ENCODE measurements around the gene TP53I11. TPM values are rescaled to one million over a fixed set of nuclear protein-coding genes. Genes with fewer than 3 reads are reported as not detected.

TP53I11 gene
- total RNA-seq, 1 donor from 2014 or later = 96.8 TPM

DNA sequence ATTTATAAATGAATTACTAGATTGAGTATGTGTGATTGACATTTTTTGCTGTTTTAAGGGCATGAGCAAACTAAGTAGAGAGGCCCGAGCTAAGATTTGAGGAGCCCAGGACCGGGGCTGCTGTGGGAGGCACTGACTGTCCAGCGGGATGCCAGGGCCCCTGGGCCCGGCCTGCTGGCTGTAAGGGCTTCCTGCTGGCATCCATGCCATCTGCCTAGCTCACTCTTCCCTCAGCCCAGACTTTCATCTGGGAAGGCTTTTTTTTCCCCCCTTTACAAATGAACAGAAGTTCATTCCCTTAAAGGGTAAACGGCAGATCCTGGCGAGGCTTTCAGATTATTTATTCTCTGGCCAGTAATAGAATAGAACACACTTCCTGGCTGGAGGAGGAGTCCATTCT lies 16.0 kb upstream of the TP53I11 start:
- no peaks in the 10 kb centered on the region for H3K79me2 ChIP-seq (ENCODE audit: insufficient read depth, low read length)
- H3K9me3 ChIP-seq (ENCODE audit: insufficient read depth, low read depth, low read length) = no peaks in the 10 kb centered on the region
- no peaks in the 10 kb centered on the region for H3K4me1 Mint-ChIP-seq (ENCODE audit: low read depth, unreplicated experiment)
- no peaks in the 10 kb centered on the region for H3K4me1 ChIP-seq (ENCODE audit: insufficient read depth, low read length)
- no peaks in the 10 kb centered on the region for H3K36me3 Mint-ChIP-seq (ENCODE audit: low read depth, unreplicated experiment)
- TF ChIP-seq CTCF (IDR thresholded peaks at IDR 0.05; ENCODE audit: insufficient read depth, low read depth, low read length) (no peak), EZH2 (IDR thresholded peaks at IDR 0.05; ENCODE audit: insufficient read depth, low read length) (no peak)
- no peak for DNase-seq (ENCODE audit: low read depth)
- H3K4me3 Mint-ChIP-seq (ENCODE audit: unreplicated experiment) = no peak overlapping the region
- peaks cover 34% of the 10 kb centered on the region for H3K27me3 Mint-ChIP-seq (ENCODE audit: low read depth, unreplicated experiment)
- H3K9me3 Mint-ChIP-seq (ENCODE audit: unreplicated experiment) = no peaks in the 10 kb centered on the region
- no peak overlapping the region for H3K27ac Mint-ChIP-seq (ENCODE audit: unreplicated experiment)
- no peaks in the 10 kb centered on the region for H4K20me1 ChIP-seq (ENCODE audit: insufficient read depth, low read length)
- H3K9ac ChIP-seq (ENCODE audit: low read length) = no peak overlapping the region
- no peak overlapping the region for H3K27ac ChIP-seq (ENCODE audit: low read depth, low read length)
- peaks cover 21% of the 10 kb centered on the region for H3K27me3 ChIP-seq (ENCODE audit: insufficient read depth, low read length)
- H2AFZ ChIP-seq (ENCODE audit: low read depth, low read length) = no peak overlapping the region
- H3K36me3 ChIP-seq (ENCODE audit: insufficient read depth, low read length) = no peaks in the 10 kb centered on the region
- H3K4me2 ChIP-seq (ENCODE audit: low read length) = no peak overlapping the region
- H3K4me3 ChIP-seq (ENCODE audit: insufficient read depth, low read depth, low read length) = no peak overlapping the region
- FAIRE-seq = no peak

DNA sequence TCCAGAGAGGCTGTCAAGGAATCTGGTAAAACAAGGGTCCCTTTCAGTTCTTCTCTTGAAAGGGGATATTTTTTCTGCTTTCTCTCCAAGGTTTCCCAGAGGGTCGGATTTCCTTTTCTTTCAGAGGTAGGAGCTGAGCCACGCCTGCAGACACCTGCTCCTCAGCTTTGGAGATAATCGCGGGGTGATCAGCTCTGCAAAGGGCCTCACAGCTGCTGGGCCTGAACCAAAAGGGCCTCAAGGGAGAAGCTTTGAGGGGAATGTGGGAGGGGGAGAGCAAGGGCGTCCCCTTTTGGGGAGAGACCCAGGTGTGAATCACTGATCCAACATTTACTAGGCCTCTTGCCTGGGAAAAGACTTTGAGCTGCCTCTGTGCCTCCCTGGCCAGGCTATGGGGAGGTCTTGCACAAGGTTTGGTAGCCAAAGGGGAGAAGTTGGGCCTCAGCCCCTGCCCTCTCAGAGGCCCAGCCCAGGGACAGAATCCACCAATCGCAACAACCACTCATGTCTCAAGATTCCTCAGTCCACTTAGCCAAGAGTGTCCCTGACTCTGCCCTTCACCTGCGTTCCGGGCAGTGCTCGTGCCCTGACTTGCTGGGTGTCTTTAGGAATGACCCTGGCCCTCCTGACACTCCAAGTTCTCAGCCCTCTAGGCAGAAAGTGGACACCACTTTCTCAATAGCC lies 14.0 kb upstream of the TP53I11 start:
- peaks cover 23% of the 10 kb centered on the region for H3K27me3 Mint-ChIP-seq (ENCODE audit: low read depth, unreplicated experiment)
- FAIRE-seq (no peak), DNase-seq (ENCODE audit: low read depth) (no peak)
- Histone ChIP-seq H4K20me1 (ENCODE audit: insufficient read depth, low read length) (no peaks in the 10 kb centered on the region), H3K9me3 (ENCODE audit: insufficient read depth, low read depth, low read length) (no peaks in the 10 kb centered on the region), H3K4me3 (ENCODE audit: insufficient read depth, low read depth, low read length) (no peak overlapping the region), H3K27me3 (ENCODE audit: insufficient read depth, low read length) (peaks cover 7% of the 10 kb centered on the region), H2AFZ (ENCODE audit: low read depth, low read length) (no peak overlapping the region), H3K4me1 (ENCODE audit: insufficient read depth, low read length) (no peaks in the 10 kb centered on the region), H3K27ac (ENCODE audit: low read depth, low read length) (no peak overlapping the region), H3K9ac (ENCODE audit: low read length) (no peak overlapping the region), H3K4me2 (ENCODE audit: low read length) (no peak overlapping the region), H3K79me2 (ENCODE audit: insufficient read depth, low read length) (no peaks in the 10 kb centered on the region), H3K36me3 (ENCODE audit: insufficient read depth, low read length) (no peaks in the 10 kb centered on the region)
- no peak overlapping the region for H3K4me3 Mint-ChIP-seq (ENCODE audit: unreplicated experiment)
- H3K36me3 Mint-ChIP-seq (ENCODE audit: low read depth, unreplicated experiment) = no peaks in the 10 kb centered on the region
- no peaks in the 10 kb centered on the region for H3K9me3 Mint-ChIP-seq (ENCODE audit: unreplicated experiment)
- no peak overlapping the region for H3K27ac Mint-ChIP-seq (ENCODE audit: unreplicated experiment)
- H3K4me1 Mint-ChIP-seq (ENCODE audit: low read depth, unreplicated experiment) = no peaks in the 10 kb centered on the region
- TF ChIP-seq EZH2 (IDR thresholded peaks at IDR 0.05; ENCODE audit: insufficient read depth, low read length) = no peak
- TF ChIP-seq CTCF (IDR thresholded peaks at IDR 0.05; ENCODE audit: insufficient read depth, low read depth, low read length) = no peak

DNA sequence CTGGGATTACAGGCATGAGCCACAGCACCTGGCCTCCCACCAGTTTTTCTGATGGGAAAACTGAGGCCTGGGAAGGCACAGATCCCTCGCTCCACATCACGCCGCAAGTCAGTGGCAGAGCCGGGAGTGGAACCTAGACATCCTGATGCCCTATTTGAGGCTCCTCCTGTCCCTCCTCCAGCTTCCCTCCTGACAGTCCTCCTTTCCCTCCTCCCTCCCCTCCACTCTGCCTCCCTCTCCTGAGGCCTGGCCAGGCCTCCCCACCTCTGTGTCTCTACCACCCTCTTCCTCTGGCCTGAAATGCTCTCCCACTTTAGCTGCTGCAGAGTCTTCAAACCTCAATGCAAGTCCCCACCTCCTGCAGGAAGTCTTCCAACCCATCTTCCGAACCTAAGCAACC lies 13.3 kb upstream of the TP53I11 start:
- no peak overlapping the region for H3K4me3 ChIP-seq (ENCODE audit: insufficient read depth, low read depth, low read length)
- H3K9me3 ChIP-seq (ENCODE audit: insufficient read depth, low read depth, low read length) = no peaks in the 10 kb centered on the region
- no peak for DNase-seq (ENCODE audit: low read depth)
- no peak overlapping the region for H3K27ac ChIP-seq (ENCODE audit: low read depth, low read length)
- no peak overlapping the region for H3K9ac ChIP-seq (ENCODE audit: low read length)
- Mint-ChIP-seq H3K4me3 (ENCODE audit: unreplicated experiment) (no peak overlapping the region), H3K9me3 (ENCODE audit: unreplicated experiment) (no peaks in the 10 kb centered on the region), H3K27me3 (ENCODE audit: low read depth, unreplicated experiment) (peaks cover 20% of the 10 kb centered on the region), H3K27ac (ENCODE audit: unreplicated experiment) (no peak overlapping the region), H3K4me1 (ENCODE audit: low read depth, unreplicated experiment) (no peaks in the 10 kb centered on the region), H3K36me3 (ENCODE audit: low read depth, unreplicated experiment) (no peaks in the 10 kb centered on the region)
- TF ChIP-seq EZH2 (IDR thresholded peaks at IDR 0.05; ENCODE audit: insufficient read depth, low read length) (no peak), CTCF (IDR thresholded peaks at IDR 0.05; ENCODE audit: insufficient read depth, low read depth, low read length) (no peak)
- no peak for FAIRE-seq
- H4K20me1 ChIP-seq (ENCODE audit: insufficient read depth, low read length) = no peaks in the 10 kb centered on the region
- H3K36me3 ChIP-seq (ENCODE audit: insufficient read depth, low read length) = no peaks in the 10 kb centered on the region
- peaks cover 2% of the 10 kb centered on the region for H3K27me3 ChIP-seq (ENCODE audit: insufficient read depth, low read length)
- no peaks in the 10 kb centered on the region for H3K4me1 ChIP-seq (ENCODE audit: insufficient read depth, low read length)
- H3K4me2 ChIP-seq (ENCODE audit: low read length) = no peak overlapping the region
- H3K79me2 ChIP-seq (ENCODE audit: insufficient read depth, low read length) = no peaks in the 10 kb centered on the region
- no peak overlapping the region for H2AFZ ChIP-seq (ENCODE audit: low read depth, low read length)

Data from astrocyte (in vitro differentiated cells and primary cell).